ENCODE measurements around the gene RAET1L.

GRCh38 chr6:150028799-150029198, 3.5 kb upstream of the RAET1L start:
- no peak for TF ChIP-seq ZNF133 (CRISPR knock-in tag; IDR thresholded peaks at IDR 0.05)
- TF ChIP-seq TRIM28 (IDR thresholded peaks at IDR 0.05) = no peak
- no peak for TF ChIP-seq EZH2 (IDR thresholded peaks at IDR 0.05; ENCODE audit: borderline replicate concordance, low read depth, low read length)
- TF ChIP-seq ZNF140 (CRISPR knock-in tag; IDR thresholded peaks at IDR 0.05) = no peak
- TF ChIP-seq TFAP4 (CRISPR knock-in tag; IDR thresholded peaks at IDR 0.05; ENCODE audit: borderline replicate concordance) = no peak
- no peak for TF ChIP-seq SP2 (IDR thresholded peaks at IDR 0.05; ENCODE audit: extremely low read depth, low read depth, low read length, poor library complexity, severe bottlenecking)
- no peak for TF ChIP-seq POLR2A (conservative IDR thresholded peaks at IDR 0.05)
- no peak for TF ChIP-seq E2F4 (CRISPR knock-in tag; IDR thresholded peaks at IDR 0.05; ENCODE audit: low read depth)
- no peak for TF ChIP-seq CTCF (IDR thresholded peaks at IDR 0.05 in 2 of 3, conservative IDR thresholded peaks at IDR 0.05 in 1 of 3; ENCODE audit: insufficient read depth in 2 of 3, low read depth in 1 of 3, low read length in 3 of 3)
- TF ChIP-seq SMAD2 (IDR thresholded peaks at IDR 0.05; ENCODE audit: low read depth, low read length) = no peak
- TF ChIP-seq EP300 (IDR thresholded peaks at IDR 0.05; ENCODE audit: low read length) = no peak

All from K562 (cell line).